Hepatocyte (in vitro differentiated cells): ENCODE measurements around the gene CPED1.

Experiments
- EZH2 ChIP-seq: fragments of 200-600 bp; sonication (generic); IDR thresholded peaks from 2 replicates; pipeline ENCODE4 v1.6.1; 2016; ENCODE audit warnings: antibody characterized with exemption, mild to moderate bottlenecking, borderline replicate concordance
- TF ChIP-seq, protein P1 (sequence below): fragments of 200-600 bp; sonication (generic); IDR thresholded peaks from 2 replicates; pipeline ENCODE4 v1.5.1; 2016; ENCODE audit warnings: antibody characterized with exemption, mild to moderate bottlenecking; ENCODE audit not compliant: poor library complexity

DNA sequence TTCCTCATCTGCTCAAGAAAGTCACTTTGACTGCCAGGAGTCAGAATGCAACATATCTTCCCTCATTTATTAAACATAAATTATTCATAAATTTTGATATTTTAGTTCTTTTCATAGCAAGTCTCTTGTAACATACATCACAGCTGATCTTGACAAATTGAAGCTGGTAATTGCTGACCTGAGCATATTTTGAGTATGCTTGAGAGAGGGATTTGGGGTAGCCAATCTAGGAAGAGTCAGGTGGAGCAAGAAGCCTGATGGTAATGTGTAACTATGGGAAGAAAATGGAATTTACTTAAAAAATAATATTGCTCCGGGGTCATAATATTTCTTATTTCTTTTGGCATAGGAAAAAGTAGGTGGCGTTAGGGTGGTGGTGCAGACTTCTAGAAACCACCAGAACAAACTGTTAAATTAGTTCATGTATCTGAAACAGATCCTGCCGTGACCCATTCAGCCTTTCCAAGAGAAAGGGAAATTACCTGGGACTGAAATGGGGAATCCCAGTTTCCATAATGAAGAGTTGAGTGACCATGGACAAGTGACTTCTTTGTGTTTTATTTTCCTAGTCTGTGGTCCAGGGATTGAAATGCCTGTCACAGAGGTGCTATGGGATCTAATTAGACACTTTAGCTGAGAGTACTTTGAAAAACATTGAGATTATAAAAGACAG lies 12.9 kb downstream of the CPED1 start:
- TF ChIP-seq, protein P1, sequence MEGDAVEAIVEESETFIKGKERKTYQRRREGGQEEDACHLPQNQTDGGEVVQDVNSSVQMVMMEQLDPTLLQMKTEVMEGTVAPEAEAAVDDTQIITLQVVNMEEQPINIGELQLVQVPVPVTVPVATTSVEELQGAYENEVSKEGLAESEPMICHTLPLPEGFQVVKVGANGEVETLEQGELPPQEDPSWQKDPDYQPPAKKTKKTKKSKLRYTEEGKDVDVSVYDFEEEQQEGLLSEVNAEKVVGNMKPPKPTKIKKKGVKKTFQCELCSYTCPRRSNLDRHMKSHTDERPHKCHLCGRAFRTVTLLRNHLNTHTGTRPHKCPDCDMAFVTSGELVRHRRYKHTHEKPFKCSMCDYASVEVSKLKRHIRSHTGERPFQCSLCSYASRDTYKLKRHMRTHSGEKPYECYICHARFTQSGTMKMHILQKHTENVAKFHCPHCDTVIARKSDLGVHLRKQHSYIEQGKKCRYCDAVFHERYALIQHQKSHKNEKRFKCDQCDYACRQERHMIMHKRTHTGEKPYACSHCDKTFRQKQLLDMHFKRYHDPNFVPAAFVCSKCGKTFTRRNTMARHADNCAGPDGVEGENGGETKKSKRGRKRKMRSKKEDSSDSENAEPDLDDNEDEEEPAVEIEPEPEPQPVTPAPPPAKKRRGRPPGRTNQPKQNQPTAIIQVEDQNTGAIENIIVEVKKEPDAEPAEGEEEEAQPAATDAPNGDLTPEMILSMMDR, result no peak
- TF ChIP-seq EZH2, result no peak
